Stimulated activated CD8-positive, alpha-beta memory T cell treated with anti-CD3 and anti-CD28 coated beads, Interleukin-15, amount 100 ng/mL, for 1 hour (primary cell): ENCODE results near the gene TRAPPC14.
A peak's percentile ranks its signal among the peaks of the same experiment; 100 is the strongest.
"Not testable (repeated sequence)": the region's sequence is repeated elsewhere in the genome, so short reads cannot be mapped to it uniquely, and the experiment has no call there.

ENCODE experiments used
- DNase-seq: peaks from one replicate; pipeline ENCODE4 v3.0.0-alpha.2; 2020; ENCODE audit warnings: low read depth

Gene TRAPPC14

GRCh38 chr7:100153708-100154535 lies 4.6 kb downstream of the TRAPPC14 start:
- no peak for DNase-seq

GRCh38 chr7:100152937-100153666 lies 5.4 kb downstream of the TRAPPC14 start:
- DNase-seq = no peak

GRCh38 chr7:100152404-100152803 lies 6.1 kb downstream of the TRAPPC14 start:
- no peak for DNase-seq

- peak; percentile 90 for DNase-seq
These were observed 9.8 kb downstream of the TRAPPC14 start, which contains the start of gene LAMTOR4 for GRCh38 chr7:100148559-100149328. TSS of gene LAMTOR4 (plus strand) at chr7:100148918. CDS start at chr7:100148973, 55 bp downstream.

- DNase-seq = no peak
These were observed 10.3 kb downstream of the TRAPPC14 start for GRCh38 chr7:100148225-100148558.

- no peak for DNase-seq
These were observed 11.2 kb downstream of the TRAPPC14 start for GRCh38 chr7:100147278-100147677.

GRCh38 chr7:100146350-100146749 lies 12.2 kb downstream of the TRAPPC14 start:
- DNase-seq = not testable (repeated sequence)

GRCh38 chr7:100142461-100142860 lies 16.1 kb downstream of the TRAPPC14 start:
- no peak for DNase-seq

- no peak for DNase-seq
These were observed 17.0 kb downstream of the TRAPPC14 start for GRCh38 chr7:100141555-100141949.

GRCh38 chr7:100137851-100138760 lies 20.4 kb downstream of the TRAPPC14 start:
- no peak for DNase-seq

- no peak for DNase-seq
These were observed 25.8 kb downstream of the TRAPPC14 start for GRCh38 chr7:100132697-100133151.

GRCh38 chr7:100132126-100132525 lies 26.4 kb downstream of the TRAPPC14 start:
- no peak for DNase-seq

- peak; percentile 76 for DNase-seq
These were observed 27.7 kb downstream of the TRAPPC14 start for GRCh38 chr7:100130608-100131453.

GRCh38 chr7:100130220-100130607 lies 28.3 kb downstream of the TRAPPC14 start:
- DNase-seq = not testable (repeated sequence)

- no peak for DNase-seq
These were observed 29.9 kb downstream of the TRAPPC14 start for GRCh38 chr7:100128637-100128963.

- no peak for DNase-seq
These were observed 30.5 kb downstream of the TRAPPC14 start for GRCh38 chr7:100127866-100128636.

- DNase-seq = peak; percentile 89
These were observed 31.3 kb downstream of the TRAPPC14 start, which contains the start of gene MBLAC1 for GRCh38 chr7:100126931-100127865. TSS of gene MBLAC1 (plus strand) at chr7:100126967. CDS start at chr7:100127396, 429 bp downstream.

GRCh38 chr7:100126239-100126930 lies 32.1 kb downstream of the TRAPPC14 start:
- DNase-seq = no peak
